K562 (cell line): ENCODE measurements around the gene ING4. TPM values are rescaled to one million over a fixed set of nuclear protein-coding genes. Genes with fewer than 3 reads are reported as not detected.

Source experiments
- ATF7 ChIP-seq: fragments of 450-650 bp; IDR thresholded peaks from 2 replicates; pipeline ENCODE4 v1.7.1; 2014; ENCODE audit warnings: mild to moderate bottlenecking, moderate library complexity
- CHD2 ChIP-seq: IDR thresholded peaks from 2 replicates; pipeline ENCODE4 v1.6.1; 2011; ENCODE audit warnings: low read depth, low read length
- CHD4 ChIP-seq: fragments of 200-600 bp; sonication (generic); IDR thresholded peaks from 3 replicates; pipeline ENCODE4 v1.6.1; 2012; ENCODE audit warnings: low read depth, mild to moderate bottlenecking, mixed read lengths, low read length, inconsistent platforms; ENCODE audit not compliant: insufficient read depth, insufficient replicate concordance, poor library complexity, severe bottlenecking
- CREB1 ChIP-seq, 2 experiments: sonication (generic) in 1 of 2; formaldehyde crosslinking in 1 of 2; IDR thresholded peaks; 2 replicates each; pipeline versions ENCODE4 v1.6.1 to v1.8.0; 2012 to 2022; ENCODE audit warnings: inconsistent platforms in 1 of 2, mild to moderate bottlenecking in 1 of 2, missing genetic modification reagents in 1 of 2, moderate library complexity in 1 of 2
- E2F3 ChIP-seq: fragments of 250-450 bp; sonication (Bioruptor Pico); IDR thresholded peaks from 2 replicates; pipeline ENCODE4 v1.4.0; 2020; ENCODE audit warnings: mild to moderate bottlenecking
- GATA2 ChIP-seq: sonication (generic); formaldehyde crosslinking; IDR thresholded peaks from 2 replicates; pipeline ENCODE4 v1.4.0; 2020; ENCODE audit warnings: mild to moderate bottlenecking, missing genetic modification reagents
- KLF1 ChIP-seq: fragments of 450-650 bp; IDR thresholded peaks from 2 replicates; pipeline ENCODE4 v1.6.1; 2016; ENCODE audit warnings: missing genetic modification characterization, missing compliant biosample characterization
- NR2C2 ChIP-seq, 2 experiments: fragments of 200-800 bp in 1 of 2; sonication (Bioruptor generic) in 1 of 2; sonication (generic) in 1 of 2; formaldehyde crosslinking in 1 of 2; IDR thresholded peaks; 2 replicates each; pipeline versions ENCODE4 v1.6.1 to v1.8.0; 2016 to 2022; ENCODE audit warnings: mild to moderate bottlenecking in 1 of 2, missing compliant biosample characterization in 1 of 2, missing genetic modification characterization in 1 of 2, missing genetic modification reagents in 1 of 2
- RAD21 ChIP-seq, 2 experiments: fragments of 250-450 bp in 1 of 2; fragments of 450-650 bp in 1 of 2; sonication (Bioruptor Pico) in 1 of 2; formaldehyde crosslinking in 1 of 2; IDR thresholded peaks in 1 of 2; conservative IDR thresholded peaks in 1 of 2; 2 replicates each; pipeline versions ENCODE4 v1.4.0 to v1.8.0; 2020 to 2022; ENCODE audit warnings: mild to moderate bottlenecking in 2 of 2, moderate library complexity in 1 of 2
- RCOR1 ChIP-seq, 2 experiments: IDR thresholded peaks; 2 replicates each; pipeline ENCODE4 v1.6.1; 2012; ENCODE audit warnings: low read depth in 2 of 2, low read length in 2 of 2, borderline replicate concordance in 1 of 2, improper control_type of control experiment in 1 of 2
- TCF7L2 ChIP-seq: fragments of 150-350 bp; IDR thresholded peaks from 2 replicates; pipeline ENCODE4 v1.6.1; 2016; ENCODE audit warnings: low read depth, mild to moderate bottlenecking, low read length, moderate library complexity
- YY1 ChIP-seq, 3 experiments: IDR thresholded peaks; 2 replicates each; pipeline ENCODE4 v1.6.1; 2011; ENCODE audit warnings: low read length in 2 of 3, mild to moderate bottlenecking in 2 of 3, moderate library complexity in 2 of 3, borderline replicate concordance in 1 of 3, control low read depth in 1 of 3, low read depth in 1 of 3; ENCODE audit not compliant: insufficient read depth in 3 of 3, insufficient replicate concordance in 2 of 3, control insufficient read depth in 1 of 3, insufficient read length in 1 of 3; ENCODE audit errors: extremely low read depth in 1 of 3
- ZNF311 ChIP-seq: fragments of 250-450 bp; sonication (Bioruptor Pico); IDR thresholded peaks from 2 replicates; pipeline ENCODE4 v1.4.0; 2020; ENCODE audit warnings: mild to moderate bottlenecking, moderate library complexity
- polyA plus RNA-seq, 8 experiments: library from polyadenylated mRNA; depleted of rRNA in 4 of 8; stranded (reverse) in 5 of 8; unstranded in 3 of 8; fragments of >200 nt; fragmentation: Nextera tagmentation in 2 of 8; fragmentation: Illumina TruSeq in 1 of 8; extraction: Ambion mirVana in 2 of 8; extraction: Trizol in 1 of 8; gene quantifications; 2 replicates each; pipeline versions ENCODE4 v1.2.1 to v1.2.3, GENCODE V29; 2011 to 2014; ENCODE audit warnings: inconsistent platforms in 1 of 8, missing spikeins in 1 of 8
- total RNA-seq, 7 experiments: library from RNA; depleted of rRNA in 6 of 7; stranded (reverse); fragments of >200 nt in 6 of 7; fragmentation: Illumina TruSeq in 2 of 7; extraction: Trizol in 2 of 7; gene quantifications; 2 replicates each; pipeline versions ENCODE4 v1.2.1 to v1.2.3, GENCODE V29; 2011 to 2021; ENCODE audit warnings: low replicate concordance in 1 of 7
- TF ChIP-seq, protein P1 (sequence below): fragments of 450-650 bp; IDR thresholded peaks from 2 replicates; pipeline ENCODE4 v1.6.1; 2016
- TF ChIP-seq, protein P2 (sequence below): fragments of 250-450 bp; sonication (Bioruptor Pico); IDR thresholded peaks from 2 replicates; pipeline ENCODE4 v1.8.0; 2021; ENCODE audit warnings: moderate library complexity, mild to moderate bottlenecking, inconsistent platforms
- TF ChIP-seq, protein P3 (sequence below): fragments of 250-450 bp; sonication (Bioruptor Pico); IDR thresholded peaks from 2 replicates; pipeline ENCODE4 v1.4.0; 2020; ENCODE audit warnings: mild to moderate bottlenecking, moderate library complexity, borderline replicate concordance
- TF ChIP-seq, protein P4 (sequence below): fragments of 450-650 bp; formaldehyde crosslinking; IDR thresholded peaks from 2 replicates; pipeline ENCODE4 v1.4.0; 2020; ENCODE audit warnings: mild to moderate bottlenecking, moderate library complexity

ING4 gene
- total and polyA plus RNA-seq, 9 of the 15 experiments (the other 6 are each of a cell fraction or from before 2014, with no cell fraction given) = 6.6 to 30.2 (median 15.7) TPM

DNA sequence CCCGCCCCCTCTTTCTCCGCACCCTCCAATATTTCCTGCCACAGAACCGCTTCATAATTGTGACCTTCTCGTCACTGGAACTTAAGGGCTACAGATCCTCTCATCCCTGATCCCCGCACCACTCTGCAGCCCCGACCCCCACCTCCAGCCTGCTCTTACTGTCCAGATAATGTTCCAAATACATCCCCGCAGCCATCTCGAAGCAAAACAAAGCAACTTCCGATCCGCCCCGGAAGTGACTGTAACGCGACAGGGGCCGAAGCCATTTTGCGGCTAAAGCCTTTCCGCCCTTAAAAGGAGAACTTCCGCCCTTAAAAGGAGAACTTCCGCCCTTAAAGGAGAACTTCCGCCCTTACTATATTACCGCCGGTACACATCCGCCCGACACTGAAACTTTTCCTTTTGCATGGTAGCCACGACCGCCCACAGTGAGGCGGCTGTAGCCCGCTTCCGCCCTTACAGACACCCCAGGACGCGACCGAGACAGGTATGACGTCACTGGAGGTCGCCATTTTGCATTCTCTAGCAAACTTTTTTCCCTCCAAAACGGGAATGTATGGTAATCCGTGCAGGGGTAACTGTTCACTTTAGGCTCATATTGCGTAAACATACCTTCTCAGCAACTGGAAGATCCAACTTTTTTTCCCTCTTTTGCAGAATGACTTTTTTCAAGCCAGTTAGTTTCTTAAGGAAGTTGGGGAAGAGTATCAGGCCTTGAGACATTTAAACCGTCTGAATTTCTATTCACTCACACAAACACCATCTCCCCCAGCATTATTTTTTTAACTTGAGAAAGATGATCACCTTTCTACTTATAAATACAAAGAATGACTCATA is at the start of gene ING4 (continued):
- TF ChIP-seq CHD4 (no peak), NR2C2 (CRISPR knock-in tag; IDR thresholded peaks at IDR 0.05) (peak; percentile 59; the same call in 1 of the 2 replicates), NR2C2 (tag; IDR thresholded peaks at IDR 0.05) (peak; percentile 99), ZNF311 (peak; percentile 68; the same call in 1 of the 2 replicates), E2F3 (CRISPR knock-in tag) (peak; percentile 98), YY1 (IDR thresholded peaks at IDR 0.05; ENCODE audit: borderline replicate concordance in 1 of 3, control insufficient read depth in 1 of 3, extremely low read depth in 1 of 3, insufficient read depth in 3 of 3, insufficient read length in 1 of 3, insufficient replicate concordance in 2 of 3, low read depth in 1 of 3, low read length in 2 of 3) (peak; percentile 76 to 94 (median 93)), RCOR1 (IDR thresholded peaks at IDR 0.05; ENCODE audit: borderline replicate concordance in 1 of 2, low read depth in 2 of 2, low read length in 2 of 2) (no peak), TCF7L2 (peak; percentile 3; the same call in 1 of the 2 replicates), ATF7 (peak; percentile 99), GATA2 (CRISPR knock-in tag) (no peak), KLF1 (tag) (peak; percentile 79), CHD2 (peak; percentile 30; the same call in 1 of the 2 replicates), RAD21 (CRISPR knock-in tag; conservative IDR thresholded peaks at IDR 0.05 in 1 of 2, IDR thresholded peaks at IDR 0.05 in 1 of 2) (no peak; a peak in 1 of 4 replicates), CREB1 (IDR thresholded peaks at IDR 0.05) (peak; percentile 99), CREB1 (CRISPR knock-in tag; IDR thresholded peaks at IDR 0.05) (peak; percentile 98)
- TF ChIP-seq, protein P1, sequence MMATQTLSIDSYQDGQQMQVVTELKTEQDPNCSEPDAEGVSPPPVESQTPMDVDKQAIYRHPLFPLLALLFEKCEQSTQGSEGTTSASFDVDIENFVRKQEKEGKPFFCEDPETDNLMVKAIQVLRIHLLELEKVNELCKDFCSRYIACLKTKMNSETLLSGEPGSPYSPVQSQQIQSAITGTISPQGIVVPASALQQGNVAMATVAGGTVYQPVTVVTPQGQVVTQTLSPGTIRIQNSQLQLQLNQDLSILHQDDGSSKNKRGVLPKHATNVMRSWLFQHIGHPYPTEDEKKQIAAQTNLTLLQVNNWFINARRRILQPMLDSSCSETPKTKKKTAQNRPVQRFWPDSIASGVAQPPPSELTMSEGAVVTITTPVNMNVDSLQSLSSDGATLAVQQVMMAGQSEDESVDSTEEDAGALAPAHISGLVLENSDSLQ = peak; percentile 89
- TF ChIP-seq, protein P2, sequence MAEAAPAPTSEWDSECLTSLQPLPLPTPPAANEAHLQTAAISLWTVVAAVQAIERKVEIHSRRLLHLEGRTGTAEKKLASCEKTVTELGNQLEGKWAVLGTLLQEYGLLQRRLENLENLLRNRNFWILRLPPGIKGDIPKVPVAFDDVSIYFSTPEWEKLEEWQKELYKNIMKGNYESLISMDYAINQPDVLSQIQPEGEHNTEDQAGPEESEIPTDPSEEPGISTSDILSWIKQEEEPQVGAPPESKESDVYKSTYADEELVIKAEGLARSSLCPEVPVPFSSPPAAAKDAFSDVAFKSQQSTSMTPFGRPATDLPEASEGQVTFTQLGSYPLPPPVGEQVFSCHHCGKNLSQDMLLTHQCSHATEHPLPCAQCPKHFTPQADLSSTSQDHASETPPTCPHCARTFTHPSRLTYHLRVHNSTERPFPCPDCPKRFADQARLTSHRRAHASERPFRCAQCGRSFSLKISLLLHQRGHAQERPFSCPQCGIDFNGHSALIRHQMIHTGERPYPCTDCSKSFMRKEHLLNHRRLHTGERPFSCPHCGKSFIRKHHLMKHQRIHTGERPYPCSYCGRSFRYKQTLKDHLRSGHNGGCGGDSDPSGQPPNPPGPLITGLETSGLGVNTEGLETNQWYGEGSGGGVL (CRISPR knock-in tag) = no peak
- TF ChIP-seq, protein P3, sequence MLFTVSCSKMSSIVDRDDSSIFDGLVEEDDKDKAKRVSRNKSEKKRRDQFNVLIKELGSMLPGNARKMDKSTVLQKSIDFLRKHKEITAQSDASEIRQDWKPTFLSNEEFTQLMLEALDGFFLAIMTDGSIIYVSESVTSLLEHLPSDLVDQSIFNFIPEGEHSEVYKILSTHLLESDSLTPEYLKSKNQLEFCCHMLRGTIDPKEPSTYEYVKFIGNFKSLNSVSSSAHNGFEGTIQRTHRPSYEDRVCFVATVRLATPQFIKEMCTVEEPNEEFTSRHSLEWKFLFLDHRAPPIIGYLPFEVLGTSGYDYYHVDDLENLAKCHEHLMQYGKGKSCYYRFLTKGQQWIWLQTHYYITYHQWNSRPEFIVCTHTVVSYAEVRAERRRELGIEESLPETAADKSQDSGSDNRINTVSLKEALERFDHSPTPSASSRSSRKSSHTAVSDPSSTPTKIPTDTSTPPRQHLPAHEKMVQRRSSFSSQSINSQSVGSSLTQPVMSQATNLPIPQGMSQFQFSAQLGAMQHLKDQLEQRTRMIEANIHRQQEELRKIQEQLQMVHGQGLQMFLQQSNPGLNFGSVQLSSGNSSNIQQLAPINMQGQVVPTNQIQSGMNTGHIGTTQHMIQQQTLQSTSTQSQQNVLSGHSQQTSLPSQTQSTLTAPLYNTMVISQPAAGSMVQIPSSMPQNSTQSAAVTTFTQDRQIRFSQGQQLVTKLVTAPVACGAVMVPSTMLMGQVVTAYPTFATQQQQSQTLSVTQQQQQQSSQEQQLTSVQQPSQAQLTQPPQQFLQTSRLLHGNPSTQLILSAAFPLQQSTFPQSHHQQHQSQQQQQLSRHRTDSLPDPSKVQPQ (CRISPR knock-in tag) = no peak
- TF ChIP-seq, protein P4, sequence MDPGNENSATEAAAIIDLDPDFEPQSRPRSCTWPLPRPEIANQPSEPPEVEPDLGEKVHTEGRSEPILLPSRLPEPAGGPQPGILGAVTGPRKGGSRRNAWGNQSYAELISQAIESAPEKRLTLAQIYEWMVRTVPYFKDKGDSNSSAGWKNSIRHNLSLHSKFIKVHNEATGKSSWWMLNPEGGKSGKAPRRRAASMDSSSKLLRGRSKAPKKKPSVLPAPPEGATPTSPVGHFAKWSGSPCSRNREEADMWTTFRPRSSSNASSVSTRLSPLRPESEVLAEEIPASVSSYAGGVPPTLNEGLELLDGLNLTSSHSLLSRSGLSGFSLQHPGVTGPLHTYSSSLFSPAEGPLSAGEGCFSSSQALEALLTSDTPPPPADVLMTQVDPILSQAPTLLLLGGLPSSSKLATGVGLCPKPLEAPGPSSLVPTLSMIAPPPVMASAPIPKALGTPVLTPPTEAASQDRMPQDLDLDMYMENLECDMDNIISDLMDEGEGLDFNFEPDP = no peak
